IPS DF 6.9 (cell line): Measurements from ENCODE around the gene NCAM2.

Experiments
- DNase-seq: peaks from one replicate; pipeline ENCODE4 v3.0.0-alpha.2; 2013; ENCODE audit warnings: low read depth, low spot score
- H3K27ac ChIP-seq: one replicate; pipeline ENCODE4 v1.5.1; 2013; ENCODE audit warnings: low read length, control low read depth
- H3K27me3 ChIP-seq: 2 replicates; pipeline ENCODE4 v1.6.1; 2013; ENCODE audit warnings: mild to moderate bottlenecking, low read length; ENCODE audit not compliant: control insufficient read depth, insufficient read depth
- H3K36me3 ChIP-seq: 2 replicates; pipeline ENCODE4 v1.6.1; 2013; ENCODE audit warnings: low read length; ENCODE audit not compliant: control insufficient read depth, insufficient read depth
- H3K4me1 ChIP-seq: 2 replicates; pipeline ENCODE4 v1.6.1; 2013; ENCODE audit warnings: low read length; ENCODE audit not compliant: control insufficient read depth, insufficient read depth
- H3K4me3 ChIP-seq: 2 replicates; pipeline ENCODE4 v1.5.1; 2013; ENCODE audit warnings: mild to moderate bottlenecking, low read length
- H3K9me3 ChIP-seq: 2 replicates; pipeline ENCODE4 v1.6.1; 2013; ENCODE audit warnings: low read length, inconsistent platforms; ENCODE audit not compliant: control insufficient read depth, insufficient read depth
- WGBS: extraction: QIAGEN DNeasy Blood & Tissue Kit; methylation state at CpG from one replicate; pipeline ENCODE4 v1.1.7; 2013; ENCODE audit warnings: mixed read lengths, missing lambda C conversion rate; ENCODE audit not compliant: insufficient read length, insufficient coverage; 5-methylcytosine and 5-hydroxymethylcytosine counted together

NCAM2 gene

DNA sequence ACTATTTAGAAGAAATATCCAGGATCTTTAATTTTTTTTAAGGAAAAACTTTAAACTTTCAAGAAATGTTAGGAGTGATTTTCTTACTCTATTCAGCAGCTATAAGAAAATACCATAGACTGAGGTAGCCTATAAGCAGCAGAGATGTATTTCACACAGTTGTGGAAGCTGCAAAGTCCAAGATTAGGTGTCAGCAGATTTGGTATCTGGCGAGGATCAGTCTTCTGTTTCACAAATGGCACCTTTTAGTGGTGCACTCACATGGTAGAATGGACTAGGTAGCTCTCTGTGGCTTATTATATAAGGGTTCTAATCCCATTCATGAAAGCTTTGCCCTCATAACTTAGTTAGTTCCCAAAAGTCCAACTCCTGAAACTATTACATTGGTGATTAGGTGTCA, 207.4 kb downstream of the NCAM2 start:
- Histone ChIP-seq H3K36me3 (no peaks in the 10 kb centered on the region), H3K4me1 (no peaks in the 10 kb centered on the region), H3K27ac (no peak overlapping the region), H3K4me3 (no peak overlapping the region), H3K9me3 (no peaks in the 10 kb centered on the region), H3K27me3 (no peaks in the 10 kb centered on the region)
- no CpG with 5 or more reads among the region's 1 CpG for WGBS
- no peak for DNase-seq

DNA sequence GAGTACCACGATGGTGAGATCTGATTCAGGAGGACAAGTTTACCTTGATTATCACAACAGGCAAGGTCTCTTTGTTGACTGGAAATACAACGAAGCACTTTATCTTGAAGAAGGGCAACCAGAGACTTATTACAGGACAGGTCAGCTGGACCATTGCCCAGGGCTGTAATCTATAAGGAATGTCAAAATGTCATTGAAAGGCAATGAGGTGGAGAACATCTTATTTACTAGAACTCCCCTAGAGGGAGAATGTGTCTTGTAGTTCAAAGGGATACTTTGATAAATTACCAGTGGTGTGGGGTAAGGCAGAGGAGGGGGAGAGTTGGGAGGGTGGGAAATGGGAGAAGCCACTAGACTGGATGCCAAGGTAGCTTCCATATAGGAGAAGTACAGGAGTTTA, 212.3 kb downstream of the NCAM2 start:
- WGBS: no CpG with 5 or more reads among the region's 2 CpGs
- H3K27ac ChIP-seq: no peak overlapping the region
- no peaks in the 10 kb centered on the region for H3K27me3 ChIP-seq
- no peaks in the 10 kb centered on the region for H3K9me3 ChIP-seq
- no peaks in the 10 kb centered on the region for H3K4me1 ChIP-seq
- DNase-seq: no peak
- H3K4me3 ChIP-seq: no peak overlapping the region
- no peaks in the 10 kb centered on the region for H3K36me3 ChIP-seq

DNA sequence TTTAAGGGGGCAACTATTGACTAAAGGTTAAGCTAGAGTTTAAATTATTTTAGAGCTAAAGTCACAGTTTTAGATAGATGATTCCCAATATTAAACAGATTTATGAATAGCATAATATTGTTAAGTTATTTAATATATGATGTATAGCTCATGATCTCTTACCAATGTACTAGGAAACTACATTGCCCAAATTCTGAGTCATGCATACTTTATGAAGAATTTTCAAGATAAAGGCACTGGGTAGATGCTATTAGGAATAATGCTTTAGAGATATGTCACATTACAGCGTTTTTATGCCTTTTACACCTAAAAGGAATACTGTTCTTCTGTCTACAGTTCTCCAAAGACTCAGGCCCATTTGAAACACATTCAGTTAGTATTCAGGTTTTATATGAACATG, 215.1 kb downstream of the NCAM2 start:
- Histone ChIP-seq H3K4me3 (no peak overlapping the region), H3K27me3 (no peaks in the 10 kb centered on the region), H3K9me3 (no peaks in the 10 kb centered on the region; the same call in none of the 2 replicates), H3K36me3 (no peaks in the 10 kb centered on the region), H3K27ac (no peak overlapping the region), H3K4me1 (no peaks in the 10 kb centered on the region)
- no peak for DNase-seq
- no CpG with 5 or more reads among the region's 1 CpG for WGBS

DNA sequence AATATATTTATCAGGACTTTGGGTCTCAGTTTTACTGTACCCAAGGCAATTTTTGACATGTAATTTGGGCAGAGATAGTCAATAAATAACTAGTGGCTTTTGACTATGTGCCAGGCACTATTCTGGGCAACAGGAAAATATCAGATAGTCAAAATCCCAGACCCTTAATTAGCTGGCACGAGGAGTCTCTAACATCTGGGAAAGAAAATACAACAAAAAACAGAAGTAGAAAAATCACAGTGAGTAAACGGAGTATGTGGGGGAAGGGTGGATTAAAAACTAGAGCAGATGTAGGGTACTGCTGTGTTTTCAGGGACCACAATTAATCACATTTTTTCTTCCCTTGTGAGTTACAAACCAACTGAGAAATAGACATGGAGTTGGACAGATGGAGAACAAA, 217.8 kb downstream of the NCAM2 start:
- Histone ChIP-seq H3K36me3 (no peaks in the 10 kb centered on the region), H3K4me1 (no peaks in the 10 kb centered on the region), H3K27me3 (no peaks in the 10 kb centered on the region), H3K4me3 (no peak overlapping the region), H3K9me3 (no peaks in the 10 kb centered on the region; the same call in none of the 2 replicates), H3K27ac (no peak overlapping the region)
- no peak for DNase-seq
- WGBS: no CpG with 5 or more reads among the region's 2 CpGs

DNA sequence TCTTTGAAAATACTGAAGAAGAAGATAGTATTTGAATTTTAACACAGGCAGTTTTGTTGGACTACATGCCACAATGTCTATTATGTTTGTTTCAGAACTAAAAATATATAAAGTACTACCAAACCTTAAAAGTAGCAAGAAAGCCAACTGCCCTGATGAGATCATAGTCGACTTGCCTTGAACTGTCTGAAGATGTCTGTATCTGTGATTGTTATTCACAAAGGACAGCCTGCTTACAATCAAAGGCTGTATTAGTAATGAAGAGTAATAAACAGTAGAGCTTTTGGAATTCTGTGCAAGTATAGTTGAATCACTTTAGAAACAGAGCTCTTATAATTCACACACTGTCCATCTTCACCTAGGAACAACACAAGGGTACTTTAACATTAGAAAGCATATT, 228.3 kb downstream of the NCAM2 start:
- no peaks in the 10 kb centered on the region for H3K36me3 ChIP-seq
- no peak overlapping the region for H3K27ac ChIP-seq
- no CpG with 5 or more reads among the region's 1 CpG for WGBS
- no peak overlapping the region for H3K4me3 ChIP-seq
- no peaks in the 10 kb centered on the region for H3K27me3 ChIP-seq
- no peak for DNase-seq
- no peaks in the 10 kb centered on the region for H3K9me3 ChIP-seq
- no peaks in the 10 kb centered on the region for H3K4me1 ChIP-seq

DNA sequence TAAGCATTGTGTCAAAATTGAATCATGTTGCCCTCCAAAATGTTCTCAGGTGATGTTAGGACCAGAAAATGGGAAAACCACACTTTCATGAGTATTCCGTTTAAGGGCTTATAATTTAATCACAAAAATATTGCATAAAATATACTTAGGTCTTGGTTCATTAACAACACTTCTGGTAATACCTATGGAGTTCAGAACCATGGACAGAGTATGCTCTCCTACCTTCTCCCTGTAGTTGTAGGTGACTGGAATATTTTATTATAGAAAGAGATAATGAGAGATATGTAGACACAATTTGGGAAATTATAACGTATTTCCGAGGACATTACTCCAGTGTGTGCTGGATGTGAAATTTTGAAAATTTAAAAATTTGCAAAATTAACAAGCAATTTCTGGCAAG, 232.5 kb downstream of the NCAM2 start:
- no peak overlapping the region for H3K27ac ChIP-seq
- no peaks in the 10 kb centered on the region for H3K4me1 ChIP-seq
- WGBS: 100% methylated on average over 2 of the region's 3 CpGs
- H3K9me3 ChIP-seq: no peaks in the 10 kb centered on the region
- DNase-seq: no peak
- H3K27me3 ChIP-seq: no peaks in the 10 kb centered on the region
- H3K36me3 ChIP-seq: no peaks in the 10 kb centered on the region
- no peak overlapping the region for H3K4me3 ChIP-seq

DNA sequence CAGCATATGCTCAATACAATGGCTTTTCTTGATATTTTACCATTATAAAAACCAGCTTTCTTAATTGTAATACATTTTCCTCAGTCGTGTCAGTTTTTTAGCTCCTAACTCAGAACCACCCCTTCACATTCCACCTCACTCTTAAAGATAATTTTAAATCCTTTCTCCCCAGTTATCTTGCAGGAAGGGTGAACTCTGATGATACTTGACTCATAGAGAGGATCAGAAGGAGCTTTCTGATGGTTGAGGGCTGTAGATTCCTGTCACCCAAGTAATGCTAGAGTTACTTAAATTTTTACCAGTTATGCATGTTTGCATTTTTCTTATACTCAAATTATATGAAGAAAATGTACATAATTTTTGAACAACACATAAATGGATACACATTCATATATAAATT, 233.7 kb downstream of the NCAM2 start:
- no peaks in the 10 kb centered on the region for H3K4me1 ChIP-seq
- no peak overlapping the region for H3K4me3 ChIP-seq
- H3K9me3 ChIP-seq: no peaks in the 10 kb centered on the region
- no peaks in the 10 kb centered on the region for H3K36me3 ChIP-seq
- H3K27me3 ChIP-seq: no peaks in the 10 kb centered on the region
- no peak overlapping the region for H3K27ac ChIP-seq
- no CpG with 5 or more reads among the region's 1 CpG for WGBS
- no peak for DNase-seq

DNA sequence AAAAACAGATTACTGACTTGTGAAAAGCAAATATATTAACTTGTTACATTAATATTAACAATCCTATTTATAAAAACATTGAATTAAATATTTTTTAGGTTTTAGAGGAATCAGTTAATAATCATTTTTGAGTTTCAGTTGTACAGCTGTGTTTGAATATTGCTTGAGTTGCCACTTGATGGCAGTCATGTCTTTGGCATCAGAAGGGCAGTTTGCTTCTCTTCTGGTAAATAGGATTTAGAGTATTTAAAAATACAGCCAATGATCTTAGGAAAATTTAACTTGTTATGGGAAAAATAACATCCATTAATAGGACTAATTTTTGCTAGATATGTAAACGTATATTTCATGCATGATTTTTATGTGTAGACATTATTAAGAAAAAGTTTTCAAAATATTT, 234.1 kb downstream of the NCAM2 start:
- Histone ChIP-seq H3K9me3 (no peaks in the 10 kb centered on the region), H3K27me3 (no peaks in the 10 kb centered on the region), H3K27ac (no peak overlapping the region), H3K36me3 (no peaks in the 10 kb centered on the region), H3K4me3 (no peak overlapping the region), H3K4me1 (no peaks in the 10 kb centered on the region)
- no peak for DNase-seq
- WGBS: no CpG with 5 or more reads among the region's 1 CpG

DNA sequence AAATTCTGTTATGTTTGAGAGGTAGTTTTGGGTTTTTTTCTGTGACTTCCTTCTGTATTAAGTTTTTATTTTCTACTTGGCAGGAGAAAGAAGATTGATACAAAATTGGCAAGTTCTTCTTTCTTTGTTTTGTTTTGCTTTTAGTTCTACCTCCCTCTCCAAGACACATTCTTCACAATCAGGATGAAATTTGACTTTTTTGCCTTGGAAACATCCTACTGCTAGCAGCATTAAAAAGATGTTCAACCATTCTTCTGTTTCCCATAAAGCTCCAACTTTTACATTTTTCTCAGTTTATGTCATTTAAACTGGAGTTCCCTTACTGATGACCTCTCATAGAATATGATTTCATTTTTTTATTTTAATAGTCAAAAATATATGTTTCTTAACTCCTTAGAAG, 234.8 kb downstream of the NCAM2 start:
- Histone ChIP-seq H3K27ac (no peak overlapping the region), H3K4me1 (no peaks in the 10 kb centered on the region), H3K9me3 (no peaks in the 10 kb centered on the region), H3K4me3 (no peak overlapping the region), H3K36me3 (no peaks in the 10 kb centered on the region), H3K27me3 (no peaks in the 10 kb centered on the region)
- no peak for DNase-seq

DNA sequence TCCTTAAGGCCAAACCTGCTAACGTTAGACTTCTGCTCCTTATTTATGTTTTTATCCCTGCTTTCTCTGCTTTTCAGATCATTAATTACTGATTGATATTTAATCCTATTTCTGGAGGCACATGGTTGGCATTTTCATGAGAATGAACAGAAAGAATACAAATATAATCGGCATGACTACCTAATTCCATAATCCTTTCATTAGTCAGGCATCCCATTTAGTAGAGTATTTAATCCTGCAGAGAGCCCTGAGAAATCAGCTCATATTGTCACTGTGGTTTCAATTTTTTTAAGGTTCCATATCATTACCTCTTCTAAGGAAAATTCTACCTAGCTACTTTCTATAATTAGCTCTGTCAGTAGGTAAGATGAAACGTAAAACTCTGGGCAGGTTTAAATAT, 238.8 kb downstream of the NCAM2 start:
- Histone ChIP-seq H3K4me1 (no peaks in the 10 kb centered on the region), H3K4me3 (no peak overlapping the region), H3K36me3 (no peaks in the 10 kb centered on the region), H3K9me3 (no peaks in the 10 kb centered on the region), H3K27ac (no peak overlapping the region), H3K27me3 (no peaks in the 10 kb centered on the region)
- DNase-seq: no peak
- no CpG with 5 or more reads among the region's 3 CpGs for WGBS

DNA sequence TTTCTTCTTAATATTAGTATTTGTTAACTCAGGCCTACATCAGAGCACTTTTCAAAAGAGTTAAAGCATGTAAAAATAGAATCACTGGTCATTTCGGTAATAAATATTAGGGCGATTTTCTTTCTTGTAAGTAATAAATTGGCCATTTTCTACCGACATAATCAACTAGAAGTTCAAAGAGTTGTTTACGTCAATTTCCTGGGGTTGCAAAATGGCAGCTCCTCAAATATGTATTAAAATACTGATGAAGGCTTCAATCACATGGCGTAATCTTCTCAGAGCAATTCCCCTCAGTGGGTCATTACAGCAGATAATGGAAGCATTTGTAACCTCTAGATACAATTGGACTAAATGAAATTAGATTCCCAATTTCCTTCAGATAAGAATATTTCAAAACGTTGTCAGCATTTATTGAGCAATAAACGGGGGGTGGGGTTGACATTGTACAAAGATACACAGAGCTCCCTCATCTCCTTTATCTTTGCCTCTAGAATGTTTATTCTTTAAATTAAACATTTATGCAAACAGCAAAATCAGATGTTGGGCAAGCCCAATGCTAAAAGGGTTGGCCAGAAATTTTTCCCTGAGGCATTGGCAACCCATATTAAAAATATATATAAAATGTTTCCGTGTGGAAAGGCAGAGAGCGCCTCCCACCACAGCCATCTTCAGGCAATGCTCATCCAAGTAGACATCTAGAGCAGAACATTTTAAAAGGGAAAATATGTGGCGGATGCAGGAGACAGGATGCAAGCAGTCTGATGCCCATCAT, 240.6 kb downstream of the NCAM2 start:
- H3K36me3 ChIP-seq: no peaks in the 10 kb centered on the region
- H3K27me3 ChIP-seq: no peaks in the 10 kb centered on the region
- DNase-seq: no peak
- no peak overlapping the region for H3K4me3 ChIP-seq
- no peaks in the 10 kb centered on the region for H3K4me1 ChIP-seq
- no peak overlapping the region for H3K27ac ChIP-seq
- H3K9me3 ChIP-seq: no peaks in the 10 kb centered on the region
- WGBS: no CpG with 5 or more reads among the region's 10 CpGs
